Activated CD4-positive, alpha-beta T cell treated with anti-CD3 and anti-CD28 coated beads for 36 hours (primary cell): ENCODE data around the gene CAMSAP3. TPM values are rescaled to one million over a fixed set of nuclear protein-coding genes. Genes with fewer than 3 reads are reported as not detected.
"Not testable (repeated sequence)": the region's sequence is repeated elsewhere in the genome, so short reads cannot be mapped to it uniquely, and the experiment has no call there.

Source experiments
- ATAC-seq: fragments of 200-7000 bp; cut with Tn5 transposase; one replicate; pipeline ENCODE4 v1.10.0; 2021; ENCODE audit warnings: mild to moderate bottlenecking, moderate library complexity
- CTCF ChIA-PET: fragments of 350-600 bp; sonication (Branson Sonifier 250); formaldehyde crosslinking; loops from one replicate; lab custom pipeline; 2021; ENCODE audit warnings: antibody characterized with exemption; lab: Charles Lee
- POLR2A ChIA-PET: fragments of 350-600 bp; sonication (Branson Sonifier 250); formaldehyde crosslinking; loops from one replicate; lab custom pipeline; 2021; ENCODE audit warnings: antibody characterized with exemption, inconsistent platforms; lab: Charles Lee
- DNase-seq: peaks from one replicate; pipeline ENCODE4 v3.0.0-alpha.2; 2020
- H3K27ac Mint-ChIP-seq: one replicate; pipeline ENCODE4 v1.8.0; 2021; ENCODE audit warnings: mixed read lengths
- H3K27me3 Mint-ChIP-seq: one replicate; pipeline ENCODE4 v1.8.0; 2021; ENCODE audit warnings: mixed read lengths
- H3K36me3 Mint-ChIP-seq: one replicate; pipeline ENCODE4 v1.8.0; 2021; ENCODE audit warnings: low read depth, mixed read lengths
- H3K4me1 Mint-ChIP-seq: one replicate; pipeline ENCODE4 v1.8.0; 2021; ENCODE audit warnings: mixed read lengths
- H3K4me3 Mint-ChIP-seq: one replicate; pipeline ENCODE4 v1.8.0; 2021; ENCODE audit warnings: mild to moderate bottlenecking, moderate library complexity, mixed read lengths
- H3K9me3 Mint-ChIP-seq: one replicate; pipeline ENCODE4 v1.8.0; 2021; ENCODE audit warnings: low read depth, mixed read lengths
- intact Hi-C, 2 experiments: fragments of 100-400 bp; cut with DNase I in 1 of 2; cut with micrococcal nuclease in 1 of 2; formaldehyde crosslinking; loops; one replicate each; pipeline versions ENCODE4 v1.14.2 to v1.15.1; 2022 to 2024; cut with DNase I, micrococcal nuclease
- total RNA-seq, 2 experiments: library from RNA; stranded (reverse); gene quantifications; one replicate each; pipeline ENCODE4 v1.2.3, GENCODE V29; 2021

The CAMSAP3 gene
- total RNA-seq, 2 experiments from 2014 or later: 0.50 to 0.58 TPM

DNA sequence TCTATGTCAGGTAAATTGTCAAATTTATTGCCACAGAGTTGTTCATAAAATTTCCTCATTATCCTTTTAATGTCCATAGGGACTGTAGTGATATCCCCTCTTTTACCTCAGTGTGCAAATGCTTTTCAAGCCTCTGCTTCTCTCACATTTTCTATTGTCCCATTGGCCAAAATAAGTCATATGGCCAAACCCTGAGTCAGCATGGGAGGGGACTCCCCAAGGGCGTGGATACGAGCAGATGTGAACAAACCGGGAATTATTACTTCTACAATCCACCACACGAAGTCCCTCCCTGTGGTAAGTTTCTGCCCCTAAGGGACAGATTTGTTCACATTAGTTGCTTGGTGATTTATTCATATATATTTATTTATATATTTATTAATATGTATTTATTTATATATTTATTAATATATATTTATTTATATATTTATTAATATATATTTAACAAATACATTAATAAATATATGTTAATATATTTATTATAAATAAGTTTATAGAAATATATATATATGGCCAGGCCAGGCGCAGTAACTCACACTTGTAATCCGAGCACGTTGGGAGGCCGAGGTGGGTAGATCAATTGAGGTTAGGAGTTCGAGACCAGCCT lies 20.1 kb upstream of the CAMSAP3 start:
- intact Hi-C loops: no loop called here
- no peak overlapping the region for H3K4me3 Mint-ChIP-seq
- DNase-seq (peak; percentile 31), ATAC-seq (peak; percentile 51)
- H3K36me3 Mint-ChIP-seq: no peaks in the 10 kb centered on the region
- H3K27ac Mint-ChIP-seq: no peak overlapping the region
- H3K4me1 Mint-ChIP-seq: no peaks in the 10 kb centered on the region
- H3K27me3 Mint-ChIP-seq: peaks cover 2% of the 10 kb centered on the region
- POLR2A ChIA-PET: no interaction called here
- H3K9me3 Mint-ChIP-seq: no peaks in the 10 kb centered on the region
- CTCF ChIA-PET: no interaction called here

GRCh38 chr19:7577422-7577821 lies 18.2 kb upstream of the CAMSAP3 start:
- POLR2A ChIA-PET, H3K4me1 Mint-ChIP-seq, ATAC-seq, intact Hi-C loops, H3K36me3 Mint-ChIP-seq, H3K9me3 Mint-ChIP-seq, H3K27ac Mint-ChIP-seq, DNase-seq, H3K4me3 Mint-ChIP-seq, H3K27me3 Mint-ChIP-seq: not testable (repeated sequence)
- CTCF ChIA-PET: interaction anchor here (1.6 kb wide), 1 partner anchor 9 kb away, joined by 4 read pairs; no protein-coding TSS in a partner anchor

DNA sequence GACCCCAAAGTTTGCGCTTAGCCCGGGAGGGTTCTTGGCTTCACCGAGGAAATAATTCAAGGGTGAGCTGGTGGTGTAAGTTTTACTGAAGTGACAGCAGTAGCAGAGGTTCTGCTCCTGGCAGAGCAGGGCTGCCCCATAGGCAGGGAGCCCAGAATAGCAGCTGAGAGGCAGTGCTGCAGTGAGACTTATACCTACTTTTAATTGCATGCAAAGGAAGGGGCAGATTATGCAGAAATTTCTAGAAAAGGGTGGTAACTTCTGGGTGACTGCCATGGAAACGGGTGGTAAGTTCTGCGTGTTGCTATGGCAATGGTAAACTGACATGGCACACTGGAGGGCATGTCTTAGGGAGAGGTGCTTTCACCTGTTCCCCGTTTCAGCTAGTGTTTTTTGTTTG lies 17.5 kb upstream of the CAMSAP3 start:
- H3K27ac Mint-ChIP-seq: no peak overlapping the region
- intact Hi-C loops: no loop called here
- POLR2A ChIA-PET: no interaction called here
- no peak for ATAC-seq
- DNase-seq: no peak
- H3K4me3 Mint-ChIP-seq: no peak overlapping the region
- no peaks in the 10 kb centered on the region for H3K36me3 Mint-ChIP-seq
- CTCF ChIA-PET: no interaction called here
- peaks cover 2% of the 10 kb centered on the region for H3K27me3 Mint-ChIP-seq
- H3K9me3 Mint-ChIP-seq: no peaks in the 10 kb centered on the region
- no peaks in the 10 kb centered on the region for H3K4me1 Mint-ChIP-seq

- H3K4me3 Mint-ChIP-seq: no peak overlapping the region
- DNase-seq (no peak), ATAC-seq (no peak)
- CTCF ChIA-PET: interaction anchor here (1.5 kb wide), 1 partner anchor 11 kb away, joined by 6 read pairs; no protein-coding TSS in a partner anchor
- H3K4me1 Mint-ChIP-seq: no peaks in the 10 kb centered on the region
- H3K27ac Mint-ChIP-seq: no peak overlapping the region
- no peaks in the 10 kb centered on the region for H3K36me3 Mint-ChIP-seq
- intact Hi-C loops: no loop called here
- H3K27me3 Mint-ChIP-seq: peaks cover 2% of the 10 kb centered on the region
- H3K9me3 Mint-ChIP-seq: no peaks in the 10 kb centered on the region
- POLR2A ChIA-PET: no interaction called here
These were observed 16.5 kb upstream of the CAMSAP3 start for GRCh38 chr19:7579182-7579581.

DNA sequence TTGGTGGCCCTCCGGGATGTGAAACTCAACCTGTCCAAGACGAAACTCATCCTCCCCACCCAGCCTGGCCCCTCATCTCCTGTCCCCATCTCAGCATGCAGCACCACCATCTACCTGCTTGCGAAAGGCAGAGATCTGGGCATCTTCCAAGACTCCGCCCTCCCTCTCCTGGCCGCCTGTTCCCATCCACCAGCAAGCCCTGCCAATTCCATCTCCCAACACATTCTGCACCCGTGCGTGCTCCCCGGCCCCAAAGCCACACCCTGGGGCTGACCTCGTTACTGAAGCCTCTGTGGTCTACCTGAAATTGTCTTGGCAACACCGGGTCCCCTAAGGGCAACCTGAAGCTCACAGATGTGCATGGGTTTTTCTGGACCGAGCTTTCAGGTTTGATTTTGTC lies 13.2 kb upstream of the CAMSAP3 start:
- no peaks in the 10 kb centered on the region for H3K9me3 Mint-ChIP-seq
- ChIA-PET CTCF (no interaction called here), POLR2A (no interaction called here)
- intact Hi-C loops: no loop called here
- H3K4me3 Mint-ChIP-seq: no peak overlapping the region
- H3K27me3 Mint-ChIP-seq: no peaks in the 10 kb centered on the region
- H3K36me3 Mint-ChIP-seq: no peaks in the 10 kb centered on the region
- no peak for DNase-seq
- no peaks in the 10 kb centered on the region for H3K4me1 Mint-ChIP-seq
- H3K27ac Mint-ChIP-seq: no peak overlapping the region
- no peak for ATAC-seq

DNA sequence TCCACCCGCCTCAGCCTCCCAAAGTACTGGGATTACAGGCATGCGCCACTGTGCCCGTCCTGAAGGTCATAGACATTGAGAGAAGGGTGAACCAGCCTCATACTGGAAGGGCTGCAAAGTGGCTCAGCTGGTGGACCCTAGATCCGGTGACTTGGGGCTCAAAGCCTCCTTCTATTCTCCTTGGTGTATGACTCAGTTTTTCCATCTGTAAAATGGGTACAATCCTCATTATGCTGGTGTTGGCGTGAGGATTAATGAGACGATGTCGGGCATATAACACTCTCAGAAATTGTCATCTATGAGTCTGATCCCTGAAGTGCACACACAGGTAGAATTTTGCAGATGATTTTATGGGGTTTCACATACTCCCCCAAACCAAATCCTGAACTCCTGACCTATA lies 5.8 kb upstream of the CAMSAP3 start:
- CTCF ChIA-PET: interaction anchor here (0.6 kb wide), 1 partner anchor 504 kb away, joined by 3 read pairs; no protein-coding TSS in a partner anchor

GRCh38 chr19:7590256-7590655 lies 5.4 kb upstream of the CAMSAP3 start:
- ATAC-seq: no peak
- POLR2A ChIA-PET: no interaction called here
- intact Hi-C loops: no loop called here
- DNase-seq: no peak
- Mint-ChIP-seq H3K9me3 (no peaks in the 10 kb centered on the region), H3K4me3 (no peak overlapping the region), H3K27me3 (peaks cover 18% of the 10 kb centered on the region), H3K27ac (no peak overlapping the region), H3K36me3 (no peaks in the 10 kb centered on the region), H3K4me1 (peaks cover 2% of the 10 kb centered on the region)
- CTCF ChIA-PET: no interaction called here

More for the DNA sequence above, 5.8 kb upstream of the CAMSAP3 start:
- H3K27me3 Mint-ChIP-seq: peaks cover 15% of the 10 kb centered on the region
- no peaks in the 10 kb centered on the region for H3K9me3 Mint-ChIP-seq
- no peak for DNase-seq
- H3K4me1 Mint-ChIP-seq: no peaks in the 10 kb centered on the region
- H3K4me3 Mint-ChIP-seq: no peak overlapping the region
- no peaks in the 10 kb centered on the region for H3K36me3 Mint-ChIP-seq
- H3K27ac Mint-ChIP-seq: no peak overlapping the region
- ATAC-seq: no peak
- POLR2A ChIA-PET: no interaction called here
- intact Hi-C loops: no loop called here

DNA sequence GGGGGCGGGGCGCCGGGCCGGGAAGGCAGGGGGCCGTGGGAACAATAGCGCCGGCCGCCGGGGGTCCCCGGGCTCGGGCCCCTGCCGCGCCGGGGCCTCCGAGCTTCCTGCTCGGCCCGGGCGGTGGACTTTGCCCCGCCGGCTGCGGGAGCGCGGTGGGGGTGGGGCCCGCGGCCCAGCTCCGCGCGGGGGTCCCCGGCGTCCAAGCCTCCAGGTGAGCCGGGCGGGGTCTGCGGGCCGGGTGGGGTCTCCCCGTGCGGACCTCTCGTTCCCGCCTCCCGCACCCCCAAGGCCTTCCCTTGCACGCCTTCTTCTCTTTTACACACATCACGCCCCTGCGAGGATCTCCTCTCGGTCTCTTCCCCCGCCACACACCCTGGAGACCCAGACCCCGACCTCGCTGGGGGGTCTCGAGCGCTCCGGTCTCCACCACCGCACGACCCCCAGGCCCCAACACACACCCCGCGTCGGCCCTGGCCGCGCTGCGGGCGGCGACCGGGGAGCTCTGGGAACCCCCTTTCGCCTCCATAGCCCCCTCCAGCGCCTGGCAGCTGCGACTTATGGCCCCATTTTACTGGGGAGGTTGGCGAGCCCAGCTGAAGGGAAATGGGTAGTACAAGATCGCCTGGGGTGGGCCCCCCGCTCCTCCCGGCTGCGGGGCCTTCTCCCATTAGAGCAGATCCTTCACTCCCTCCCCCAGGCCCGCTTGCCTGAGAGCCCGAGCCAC lies 711 bp downstream of the CAMSAP3 start:
- POLR2A ChIA-PET: no interaction called here
- Mint-ChIP-seq H3K4me3 (peak overlapping the region; percentile 35), H3K27ac (no peak overlapping the region), H3K4me1 (peaks cover 3% of the 10 kb centered on the region), H3K27me3 (peaks cover 34% of the 10 kb centered on the region), H3K36me3 (no peaks in the 10 kb centered on the region), H3K9me3 (no peaks in the 10 kb centered on the region)
- intact Hi-C loops: no loop called here
- no peak for DNase-seq
- CTCF ChIA-PET: interaction anchor here (0.5 to 1.4 kb wide), 3 partner anchors 11 to 231 kb away, joined by 3 to 5 read pairs (median 4); no protein-coding TSS in a partner anchor
- no peak for ATAC-seq

DNA sequence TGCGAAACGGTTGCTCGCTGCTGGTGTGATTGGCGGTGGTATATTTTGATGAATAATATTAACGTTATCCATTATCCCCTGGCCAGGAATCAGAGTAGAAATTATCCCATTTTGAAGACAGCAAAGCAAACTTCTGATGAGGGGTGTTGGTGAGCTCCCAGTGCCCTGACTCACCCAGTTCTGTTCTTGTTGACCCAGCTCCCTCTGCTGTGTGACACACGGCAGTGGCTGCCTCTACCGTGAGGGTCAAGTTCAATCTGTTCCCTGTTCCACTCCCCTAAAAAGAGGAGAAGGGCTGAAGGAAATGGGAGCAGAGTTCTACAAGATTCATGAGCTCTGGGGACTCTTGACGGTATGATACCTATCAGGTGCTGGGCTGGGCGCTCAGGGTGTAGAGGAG lies 2.0 kb downstream of the CAMSAP3 start:
- ATAC-seq (no peak), DNase-seq (no peak)
- no peak overlapping the region for H3K4me3 Mint-ChIP-seq
- H3K36me3 Mint-ChIP-seq: no peaks in the 10 kb centered on the region
- H3K27me3 Mint-ChIP-seq: peaks cover 38% of the 10 kb centered on the region
- intact Hi-C loops: no loop called here
- ChIA-PET CTCF (interaction anchor here (0.9 to 1.4 kb wide), 4 partner anchors 9 to 83 kb away, joined by 3 to 4 read pairs (median 4); partner anchors contain the start of gene TRAPPC5), POLR2A (no interaction called here)
- H3K4me1 Mint-ChIP-seq: peaks cover 3% of the 10 kb centered on the region
- H3K27ac Mint-ChIP-seq: no peak overlapping the region
- H3K9me3 Mint-ChIP-seq: no peaks in the 10 kb centered on the region

GRCh38 chr19:7598180-7598579 lies 2.5 kb downstream of the CAMSAP3 start:
- Mint-ChIP-seq H3K36me3 (no peaks in the 10 kb centered on the region), H3K4me3 (no peak overlapping the region), H3K9me3 (no peaks in the 10 kb centered on the region), H3K27me3 (peaks cover 38% of the 10 kb centered on the region), H3K27ac (no peak overlapping the region), H3K4me1 (peaks cover 3% of the 10 kb centered on the region)
- DNase-seq: no peak
- CTCF ChIA-PET: interaction anchor here (0.9 to 1.3 kb wide), 2 partner anchors 30 to 83 kb away, joined by 3 to 4 read pairs; partner anchors contain the start of gene TRAPPC5
- POLR2A ChIA-PET: no interaction called here
- no peak for ATAC-seq
- intact Hi-C loops: no loop called here

GRCh38 chr19:7600721-7601120 lies 5.1 kb downstream of the CAMSAP3 start:
- intact Hi-C loops: no loop called here
- no peak overlapping the region for H3K4me3 Mint-ChIP-seq
- H3K4me1 Mint-ChIP-seq: no peaks in the 10 kb centered on the region
- ATAC-seq (no peak), DNase-seq (no peak)
- H3K36me3 Mint-ChIP-seq: no peaks in the 10 kb centered on the region
- H3K27ac Mint-ChIP-seq: no peak overlapping the region
- H3K27me3 Mint-ChIP-seq: peaks cover 27% of the 10 kb centered on the region
- CTCF ChIA-PET: no interaction called here
- H3K9me3 Mint-ChIP-seq: no peaks in the 10 kb centered on the region
- POLR2A ChIA-PET: no interaction called here
